Measurements from ENCODE around the gene XRCC6.

Gene XRCC6

GRCh38 chr22:41700108-41700364, 78.9 kb downstream of the XRCC6 start:
- no peak overlapping the region for H3K4me3 ChIP-seq (ENCODE audit: low read depth, low read length)
- in situ Hi-C loops (cut with HindIII; ENCODE audit: low sequenced_read_pairs): no loop called here
- no peak for TF ChIP-seq CTCF (IDR thresholded peaks at IDR 0.05; ENCODE audit: low read depth, low read length, missing control alignments)
- no peak for DNase-seq (ENCODE audit: low read depth)

- no peak for TF ChIP-seq CTCF (IDR thresholded peaks at IDR 0.05; ENCODE audit: low read depth, low read length, missing control alignments)
- in situ Hi-C loops (cut with HindIII; ENCODE audit: low sequenced_read_pairs): no loop called here
- H3K4me3 ChIP-seq (ENCODE audit: low read depth, low read length): no peak overlapping the region
- no peak for DNase-seq (ENCODE audit: low read depth)
Observed at GRCh38 chr22:41702763-41703162, 81.7 kb downstream of the XRCC6 start.

GRCh38 chr22:41709341-41709740, 88.2 kb downstream of the XRCC6 start:
- DNase-seq (ENCODE audit: low read depth): no peak
- TF ChIP-seq CTCF (IDR thresholded peaks at IDR 0.05; ENCODE audit: low read depth, low read length, missing control alignments): no peak
- in situ Hi-C loops (cut with HindIII; ENCODE audit: low sequenced_read_pairs): no loop called here
- H3K4me3 ChIP-seq (ENCODE audit: low read depth, low read length): no peak overlapping the region

GRCh38 chr22:41713004-41713403, 91.9 kb downstream of the XRCC6 start:
- H3K4me3 ChIP-seq (ENCODE audit: low read depth, low read length): no peak overlapping the region
- in situ Hi-C loops (cut with HindIII; ENCODE audit: low sequenced_read_pairs): no loop called here
- no peak for DNase-seq (ENCODE audit: low read depth)
- TF ChIP-seq CTCF (IDR thresholded peaks at IDR 0.05; ENCODE audit: low read depth, low read length, missing control alignments): no peak
